Measurements from ENCODE around the gene ATP2B3. TPM values are rescaled to one million over a fixed set of nuclear protein-coding genes. Genes with fewer than 3 reads are reported as not detected.

The ATP2B3 gene
- total RNA-seq, 1 donor from 2014 or later: not detected

DNA sequence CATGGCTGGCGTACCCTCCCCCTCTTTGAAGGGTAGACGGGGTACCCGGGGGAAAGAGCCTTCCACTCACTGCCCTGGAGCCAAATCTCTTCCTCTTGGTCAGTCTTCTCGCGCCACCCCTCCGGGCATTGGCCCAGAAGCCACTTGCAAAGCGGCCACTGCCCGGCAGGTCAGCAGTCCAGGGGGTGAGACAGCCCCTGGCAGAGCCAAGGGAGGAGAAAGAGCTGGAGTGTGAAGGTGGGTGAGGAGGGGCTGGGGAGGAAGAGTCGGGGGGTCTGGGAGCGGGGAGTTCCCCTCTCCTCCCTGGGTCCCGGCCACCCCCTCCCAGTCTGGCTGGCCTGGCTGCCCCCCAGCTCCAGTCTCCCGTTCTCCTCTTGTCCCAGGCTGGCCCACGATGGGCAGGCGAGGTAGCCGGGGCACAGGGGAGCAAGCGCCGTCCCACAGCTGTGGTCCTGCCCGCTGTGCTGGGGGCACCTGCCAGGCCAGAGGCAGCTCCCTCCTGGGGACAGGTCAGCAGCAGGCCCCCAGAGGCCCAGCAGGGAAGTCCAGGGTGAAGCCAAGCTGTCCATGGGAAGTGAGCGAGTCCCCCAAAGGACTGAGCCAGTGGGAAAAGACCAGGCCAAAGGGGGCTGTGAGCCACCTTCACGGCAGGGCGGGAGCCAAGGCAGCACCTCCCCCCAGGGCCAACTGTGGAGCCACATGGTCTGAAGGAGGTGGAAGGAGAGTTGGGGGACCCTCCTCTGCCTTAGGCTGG lies 108.0 kb downstream of the ATP2B3 start:
- Histone ChIP-seq H3K4me1 (no peaks in the 10 kb centered on the region), H3K4me3 (no peak overlapping the region), H3K36me3 (no peaks in the 10 kb centered on the region), H3K27ac (replicated peaks) (no peak overlapping the region), H3K27me3 (ENCODE audit: low read depth) (peaks cover 4% of the 10 kb centered on the region), H3K9me3 (replicated peaks) (no peaks in the 10 kb centered on the region)
- DNase-seq: no peak
- intact Hi-C loops (cut with micrococcal nuclease): no loop called here
- TF ChIP-seq, protein P1, sequence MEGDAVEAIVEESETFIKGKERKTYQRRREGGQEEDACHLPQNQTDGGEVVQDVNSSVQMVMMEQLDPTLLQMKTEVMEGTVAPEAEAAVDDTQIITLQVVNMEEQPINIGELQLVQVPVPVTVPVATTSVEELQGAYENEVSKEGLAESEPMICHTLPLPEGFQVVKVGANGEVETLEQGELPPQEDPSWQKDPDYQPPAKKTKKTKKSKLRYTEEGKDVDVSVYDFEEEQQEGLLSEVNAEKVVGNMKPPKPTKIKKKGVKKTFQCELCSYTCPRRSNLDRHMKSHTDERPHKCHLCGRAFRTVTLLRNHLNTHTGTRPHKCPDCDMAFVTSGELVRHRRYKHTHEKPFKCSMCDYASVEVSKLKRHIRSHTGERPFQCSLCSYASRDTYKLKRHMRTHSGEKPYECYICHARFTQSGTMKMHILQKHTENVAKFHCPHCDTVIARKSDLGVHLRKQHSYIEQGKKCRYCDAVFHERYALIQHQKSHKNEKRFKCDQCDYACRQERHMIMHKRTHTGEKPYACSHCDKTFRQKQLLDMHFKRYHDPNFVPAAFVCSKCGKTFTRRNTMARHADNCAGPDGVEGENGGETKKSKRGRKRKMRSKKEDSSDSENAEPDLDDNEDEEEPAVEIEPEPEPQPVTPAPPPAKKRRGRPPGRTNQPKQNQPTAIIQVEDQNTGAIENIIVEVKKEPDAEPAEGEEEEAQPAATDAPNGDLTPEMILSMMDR (IDR thresholded peaks at IDR 0.05; ENCODE audit: borderline replicate concordance): no peak

DNA sequence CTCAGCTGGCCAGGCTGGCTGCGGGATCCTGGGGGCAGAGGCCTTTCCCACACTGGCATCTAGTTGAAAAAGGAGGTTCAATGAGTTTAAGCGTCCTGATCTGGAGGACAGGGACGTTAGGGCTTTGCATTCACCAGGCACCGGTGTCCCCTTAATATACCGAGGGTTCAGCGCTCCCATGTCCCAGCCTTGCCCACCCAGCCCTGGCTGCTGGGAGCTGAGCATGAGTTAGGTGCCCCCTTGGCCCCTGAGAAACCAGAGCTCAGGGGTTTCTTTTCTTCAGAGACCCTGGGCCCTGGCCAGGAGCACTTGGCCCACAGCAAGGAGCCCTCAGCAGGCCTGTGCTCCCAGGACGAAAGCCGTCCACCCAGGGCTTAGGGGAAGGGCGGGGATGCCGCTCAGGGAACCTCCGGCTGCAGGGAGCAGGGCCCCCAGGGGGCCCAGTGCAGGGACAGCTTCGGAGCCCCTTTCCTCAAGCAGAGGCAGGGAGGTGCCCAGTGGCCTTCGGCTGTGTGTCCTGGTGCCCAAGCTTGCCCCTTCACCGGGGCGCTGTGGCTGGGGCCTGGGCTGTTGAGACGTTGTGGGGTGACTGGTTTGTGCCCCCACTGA lies 108.7 kb downstream of the ATP2B3 start:
- intact Hi-C loops (cut with micrococcal nuclease): no loop called here
- DNase-seq: no peak
- H3K36me3 ChIP-seq: no peaks in the 10 kb centered on the region
- H3K27ac ChIP-seq (replicated peaks): no peak overlapping the region
- no peaks in the 10 kb centered on the region for H3K4me1 ChIP-seq
- H3K9me3 ChIP-seq (replicated peaks): no peaks in the 10 kb centered on the region
- no peak overlapping the region for H3K4me3 ChIP-seq
- TF ChIP-seq, protein P1 (IDR thresholded peaks at IDR 0.05; ENCODE audit: borderline replicate concordance): no peak
- peaks cover 4% of the 10 kb centered on the region for H3K27me3 ChIP-seq (ENCODE audit: low read depth)

DNA sequence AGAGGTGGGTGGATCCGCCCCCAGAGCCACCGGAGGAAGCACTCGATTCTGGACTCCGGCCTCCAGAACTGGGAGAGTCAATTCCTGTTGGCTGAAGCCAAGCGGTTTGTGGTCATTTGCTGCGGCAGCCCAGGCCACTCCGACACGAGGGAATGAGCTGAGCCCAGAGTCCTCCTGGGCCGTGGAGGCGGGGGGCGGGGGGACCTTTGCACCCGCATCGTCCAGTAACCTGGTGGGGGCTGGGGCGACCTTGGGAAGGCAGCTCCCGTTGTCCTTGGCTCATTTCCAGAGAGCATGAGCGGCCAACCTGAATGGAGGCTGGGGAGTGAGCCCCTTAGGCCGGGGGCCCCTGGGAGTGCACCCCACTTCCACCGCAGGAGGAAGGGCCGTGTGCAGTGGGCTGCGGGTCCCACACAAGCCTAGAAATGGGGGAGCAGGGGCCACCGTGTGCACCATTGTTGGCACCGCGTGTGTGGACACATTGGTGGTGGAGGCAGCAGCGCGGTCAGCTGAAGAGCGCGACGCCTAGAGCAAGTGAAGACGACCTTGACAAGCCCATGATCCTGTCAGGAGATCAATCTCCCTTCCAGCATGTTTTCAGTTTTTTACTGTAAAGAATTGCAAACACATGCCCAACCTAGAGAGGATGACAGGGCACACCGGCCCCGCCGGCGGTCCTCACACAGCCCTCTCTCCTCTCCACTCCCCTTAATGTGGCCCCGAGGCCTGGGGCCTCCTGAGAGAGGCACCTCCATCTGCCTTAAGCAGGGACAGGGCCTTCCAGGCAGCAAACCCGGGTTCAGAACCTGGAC lies 109.6 kb downstream of the ATP2B3 start:
- H3K9me3 ChIP-seq (replicated peaks): no peaks in the 10 kb centered on the region
- intact Hi-C loops (cut with micrococcal nuclease): no loop called here
- H3K27ac ChIP-seq (replicated peaks): no peak overlapping the region
- no peaks in the 10 kb centered on the region for H3K36me3 ChIP-seq
- no peak overlapping the region for H3K4me3 ChIP-seq
- no peaks in the 10 kb centered on the region for H3K4me1 ChIP-seq
- peaks cover 4% of the 10 kb centered on the region for H3K27me3 ChIP-seq (ENCODE audit: low read depth)
- no peak for DNase-seq
- TF ChIP-seq, protein P1 (IDR thresholded peaks at IDR 0.05; ENCODE audit: borderline replicate concordance): no peak

DNA sequence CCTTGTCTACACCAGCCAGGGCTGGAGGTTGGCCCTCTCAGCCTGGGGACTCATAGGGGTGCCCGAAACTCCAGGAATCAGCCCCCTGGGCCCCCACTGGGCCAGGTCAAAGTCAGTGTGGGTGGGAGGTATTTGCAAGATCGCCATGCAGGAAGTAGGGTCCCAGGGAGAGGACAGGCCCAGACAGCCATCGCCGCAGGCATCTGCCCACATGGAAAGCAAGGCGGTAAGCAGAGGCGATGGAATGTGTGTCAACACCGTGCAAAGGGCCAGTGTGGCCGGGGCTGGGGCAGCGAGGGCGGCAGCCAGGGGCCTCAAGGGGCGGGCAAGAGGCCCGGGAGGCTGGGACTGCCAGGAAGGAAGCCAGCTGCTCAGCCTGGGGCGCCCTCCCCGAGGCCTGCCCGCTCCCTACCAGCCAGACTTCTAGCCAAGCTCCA lies 110.3 kb downstream of the ATP2B3 start:
- DNase-seq: no peak
- intact Hi-C loops (cut with micrococcal nuclease): no loop called here

DNA sequence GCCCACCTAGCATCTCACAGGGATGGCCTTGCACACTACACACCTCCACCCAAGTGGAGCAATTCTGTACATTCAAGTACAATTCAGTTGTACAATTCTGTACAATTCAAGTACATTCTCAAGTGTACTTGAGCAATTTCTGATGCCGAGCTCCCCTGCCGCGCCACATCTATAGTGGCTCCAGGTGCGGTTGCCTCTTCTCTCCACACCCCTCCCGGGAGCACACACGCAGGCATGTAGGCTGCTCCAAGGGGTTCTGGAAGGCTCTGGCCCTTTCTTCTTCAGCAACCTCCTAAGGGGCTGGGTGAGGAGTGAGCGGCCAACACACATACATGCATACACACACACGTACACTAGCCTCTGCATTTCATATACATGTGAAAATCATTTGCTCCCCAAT lies 110.7 kb downstream of the ATP2B3 start:
- Histone ChIP-seq H3K9me3 (replicated peaks) (no peaks in the 10 kb centered on the region), H3K27me3 (ENCODE audit: low read depth) (peaks cover 4% of the 10 kb centered on the region), H3K36me3 (no peaks in the 10 kb centered on the region), H3K4me3 (no peak overlapping the region), H3K27ac (replicated peaks) (no peak overlapping the region), H3K4me1 (no peaks in the 10 kb centered on the region)
- intact Hi-C loops (cut with micrococcal nuclease): no loop called here
- TF ChIP-seq, protein P1 (IDR thresholded peaks at IDR 0.05; ENCODE audit: borderline replicate concordance): no peak
- DNase-seq: no peak

More for the DNA sequence above, 110.3 kb downstream of the ATP2B3 start:
- Histone ChIP-seq H3K9me3 (replicated peaks) (no peaks in the 10 kb centered on the region), H3K27ac (replicated peaks) (no peak overlapping the region), H3K4me3 (no peak overlapping the region), H3K27me3 (ENCODE audit: low read depth) (peaks cover 4% of the 10 kb centered on the region), H3K36me3 (no peaks in the 10 kb centered on the region), H3K4me1 (no peaks in the 10 kb centered on the region)
- TF ChIP-seq, protein P1 (IDR thresholded peaks at IDR 0.05; ENCODE audit: borderline replicate concordance): no peak
